Frontal cortex (tissue), 4 donors: ENCODE measurements around the gene CELF2. TPM values are rescaled to one million over a fixed set of nuclear protein-coding genes. Genes with fewer than 3 reads are reported as not detected.
"Not testable (repeated sequence)": the region's sequence is repeated elsewhere in the genome, so short reads cannot be mapped to it uniquely, and the experiment has no call there.

Source experiments
- DNase-seq, 2 donors: peaks; one replicate each; pipeline ENCODE4 v3.0.0; 2012; ENCODE audit warnings: low spot score in 2 of 2
- FAIRE-seq: peaks from 2 replicates; lab custom pipeline; 2012; peaks lifted over from hg19 to GRCh38; lab: Jason Lieb, UNC
- total RNA-seq: library from RNA; depleted of rRNA; stranded (reverse); fragments of >200 nt; gene quantifications from one replicate; pipeline ENCODE4 v1.2.3, GENCODE V29; 2014
- donor health status: control.
- donor health status: control.
- donor health status: control.

CELF2 gene
- total RNA-seq, 1 donor from 2014 or later = 129 TPM

GRCh38 chr10:11115337-11115736 is 97.7 kb downstream of the CELF2 start:
- no peak for FAIRE-seq

GRCh38 chr10:11116361-11116760 is 98.7 kb downstream of the CELF2 start:
- DNase-seq (no peak), FAIRE-seq (no peak)

More at GRCh38 chr10:11115337-11115736, 97.7 kb downstream of the CELF2 start:
- no peak for DNase-seq

- FAIRE-seq (no peak), DNase-seq (no peak)
These were observed 99.1 kb downstream of the CELF2 start for GRCh38 chr10:11116817-11117216.

- DNase-seq = no peak
- no peak for FAIRE-seq
These were observed 101.0 kb downstream of the CELF2 start for GRCh38 chr10:11118686-11119085.

- DNase-seq (no peak), FAIRE-seq (no peak)
These were observed 102.2 kb downstream of the CELF2 start for GRCh38 chr10:11119843-11120242.

GRCh38 chr10:11120711-11121110 is 103.0 kb downstream of the CELF2 start:
- no peak for FAIRE-seq
- no peak for DNase-seq

GRCh38 chr10:11123892-11124291 is 106.2 kb downstream of the CELF2 start:
- not testable (repeated sequence) for FAIRE-seq, DNase-seq

GRCh38 chr10:11125004-11125403 is 107.3 kb downstream of the CELF2 start:
- no peak for FAIRE-seq
- no peak for DNase-seq

GRCh38 chr10:11127017-11127416 is 109.3 kb downstream of the CELF2 start:
- not testable (repeated sequence) for FAIRE-seq, DNase-seq

- no peak for FAIRE-seq
- no peak for DNase-seq
These were observed 113.5 kb downstream of the CELF2 start for GRCh38 chr10:11131112-11131639.

- FAIRE-seq (no peak), DNase-seq (no peak)
These were observed 116.7 kb downstream of the CELF2 start for GRCh38 chr10:11134411-11134810.

GRCh38 chr10:11135709-11136108 is 118.0 kb downstream of the CELF2 start:
- FAIRE-seq (no peak), DNase-seq (no peak)

- no peak for DNase-seq
These were observed 120.8 kb downstream of the CELF2 start for GRCh38 chr10:11138314-11139033.

GRCh38 chr10:11140963-11141362 is 123.3 kb downstream of the CELF2 start:
- DNase-seq (no peak), FAIRE-seq (no peak)

More at GRCh38 chr10:11138314-11139033, 120.8 kb downstream of the CELF2 start:
- no peak for FAIRE-seq

GRCh38 chr10:11141571-11142091 is 124.0 kb downstream of the CELF2 start:
- no peak for FAIRE-seq
- DNase-seq = no peak

GRCh38 chr10:11142777-11143176 is 125.1 kb downstream of the CELF2 start:
- FAIRE-seq = no peak
- DNase-seq = no peak

GRCh38 chr10:11143242-11143641 is 125.6 kb downstream of the CELF2 start:
- DNase-seq (no peak), FAIRE-seq (no peak)

- FAIRE-seq = no peak
- no peak for DNase-seq
These were observed 127.2 kb downstream of the CELF2 start for GRCh38 chr10:11144626-11145494.

GRCh38 chr10:11145495-11145855 is 127.8 kb downstream of the CELF2 start:
- FAIRE-seq = no peak
- no peak for DNase-seq

- FAIRE-seq (no peak), DNase-seq (no peak)
These were observed 128.9 kb downstream of the CELF2 start for GRCh38 chr10:11146402-11147171.
